ENCODE data around the gene CNIH2. TPM values are rescaled to one million over a fixed set of nuclear protein-coding genes. Genes with fewer than 3 reads are reported as not detected.
"Not testable (repeated sequence)": the region's sequence is repeated elsewhere in the genome, so short reads cannot be mapped to it uniquely, and the experiment has no call there.

Gene CNIH2
- total RNA-seq, 1 donor from 2014 or later, result 0.22 TPM

DNA sequence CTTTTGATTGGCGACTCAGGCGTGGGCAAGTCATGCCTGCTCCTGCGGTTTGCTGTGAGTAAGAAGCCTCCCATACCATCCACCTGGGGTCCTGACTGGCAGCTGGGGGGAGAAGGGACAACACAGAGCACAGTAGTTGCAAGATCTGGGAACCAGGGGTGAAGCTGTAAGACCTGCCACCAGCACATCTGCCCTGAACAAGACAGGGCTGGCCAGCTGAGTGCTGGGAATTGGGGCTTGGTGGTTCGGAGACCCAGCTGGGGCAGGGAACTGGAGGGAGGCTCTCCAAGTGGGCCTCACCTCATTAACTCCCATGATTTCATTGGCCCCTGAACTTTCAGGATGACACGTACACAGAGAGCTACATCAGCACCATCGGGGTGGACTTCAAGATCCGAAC is 6.2 kb upstream of the CNIH2 start:
- no peak for DNase-seq (ENCODE audit: low spot score)
- intact Hi-C loops (cut with DNase I), result no loop called here

DNA sequence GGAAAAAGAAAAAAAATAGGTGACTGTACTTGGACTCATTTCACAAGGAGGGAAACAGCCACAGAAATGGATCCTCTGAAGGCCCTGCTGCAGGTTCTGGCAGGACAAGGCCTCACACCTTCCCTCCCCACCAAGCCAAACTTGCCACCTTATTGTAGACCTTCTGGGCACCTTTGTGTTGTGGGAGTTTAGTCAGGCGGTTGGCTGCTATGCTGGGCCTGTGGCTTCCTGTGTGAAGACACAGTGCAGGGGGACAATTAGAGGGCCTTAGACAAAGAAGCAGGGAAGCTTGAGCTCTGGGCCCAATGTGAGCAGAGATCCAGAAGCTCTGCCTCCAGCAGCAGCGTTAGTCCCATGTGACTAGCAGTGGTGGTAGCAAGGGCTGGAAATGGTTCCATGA is 5.4 kb upstream of the CNIH2 start:
- intact Hi-C loops (cut with DNase I), result no loop called here
- DNase-seq (ENCODE audit: low spot score), result no peak

DNA sequence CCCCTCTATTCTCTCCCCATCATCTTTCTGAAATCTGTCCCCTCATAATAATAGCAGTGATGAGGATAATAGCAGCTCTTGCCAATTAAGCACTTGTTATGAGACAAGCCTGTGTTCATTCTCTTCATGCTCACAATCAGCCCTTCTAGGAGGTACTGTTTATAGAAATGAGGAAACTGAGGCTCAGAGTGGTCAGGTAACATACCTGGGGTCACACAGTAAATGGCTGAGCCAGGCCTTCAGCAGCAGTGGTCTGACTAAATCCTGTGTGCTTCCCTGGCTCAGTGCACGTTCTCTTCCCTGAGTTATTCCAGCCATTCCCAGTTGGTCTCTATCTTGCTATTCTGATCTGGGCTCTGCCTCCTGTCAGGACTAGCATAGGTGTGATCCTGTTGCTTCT is 3.8 kb upstream of the CNIH2 start:
- intact Hi-C loops (cut with DNase I), result no loop called here
- DNase-seq (ENCODE audit: low spot score), result no peak

DNA sequence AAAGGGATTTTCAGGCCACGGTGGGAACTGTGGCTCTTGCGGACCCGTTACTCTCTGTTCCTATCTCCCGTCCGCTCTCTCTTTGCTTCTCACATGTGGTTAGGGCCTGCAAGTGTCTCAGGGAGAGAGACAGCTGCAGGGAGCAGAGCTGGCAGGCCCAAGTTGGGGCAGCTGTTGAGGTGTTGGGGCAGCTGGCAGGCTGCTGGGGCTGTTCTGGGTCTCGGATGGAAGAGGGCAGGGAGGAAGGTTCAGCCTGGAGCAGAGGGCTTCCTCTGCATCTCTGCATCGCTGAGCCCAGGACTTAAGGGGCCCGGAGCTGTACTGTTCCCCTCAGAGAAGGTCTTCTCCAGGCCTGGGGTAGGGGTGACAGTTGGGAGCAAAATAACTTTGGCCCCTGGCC is 2.6 kb upstream of the CNIH2 start:
- no peak for DNase-seq (ENCODE audit: low spot score)
- intact Hi-C loops (cut with DNase I), result no loop called here

DNA sequence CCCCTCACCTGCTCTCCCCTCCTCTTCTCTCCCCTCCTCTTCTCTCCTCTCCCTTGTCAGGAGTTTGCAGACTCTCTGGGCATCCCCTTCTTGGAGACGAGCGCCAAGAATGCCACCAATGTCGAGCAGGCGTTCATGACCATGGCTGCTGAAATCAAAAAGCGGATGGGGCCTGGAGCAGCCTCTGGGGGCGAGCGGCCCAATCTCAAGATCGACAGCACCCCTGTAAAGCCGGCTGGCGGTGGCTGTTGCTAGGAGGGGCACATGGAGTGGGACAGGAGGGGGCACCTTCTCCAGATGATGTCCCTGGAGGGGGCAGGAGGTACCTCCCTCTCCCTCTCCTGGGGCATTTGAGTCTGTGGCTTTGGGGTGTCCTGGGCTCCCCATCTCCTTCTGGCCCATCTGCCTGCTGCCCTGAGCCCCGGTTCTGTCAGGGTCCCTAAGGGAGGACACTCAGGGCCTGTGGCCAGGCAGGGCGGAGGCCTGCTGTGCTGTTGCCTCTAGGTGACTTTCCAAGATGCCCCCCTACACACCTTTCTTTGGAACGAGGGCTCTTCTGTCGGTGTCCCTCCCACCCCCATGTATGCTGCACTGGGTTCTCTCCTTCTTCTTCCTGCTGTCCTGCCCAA is 1.9 kb upstream of the CNIH2 start:
- intact Hi-C loops (cut with DNase I), result no loop called here
- DNase-seq (ENCODE audit: low spot score), result no peak

DNA sequence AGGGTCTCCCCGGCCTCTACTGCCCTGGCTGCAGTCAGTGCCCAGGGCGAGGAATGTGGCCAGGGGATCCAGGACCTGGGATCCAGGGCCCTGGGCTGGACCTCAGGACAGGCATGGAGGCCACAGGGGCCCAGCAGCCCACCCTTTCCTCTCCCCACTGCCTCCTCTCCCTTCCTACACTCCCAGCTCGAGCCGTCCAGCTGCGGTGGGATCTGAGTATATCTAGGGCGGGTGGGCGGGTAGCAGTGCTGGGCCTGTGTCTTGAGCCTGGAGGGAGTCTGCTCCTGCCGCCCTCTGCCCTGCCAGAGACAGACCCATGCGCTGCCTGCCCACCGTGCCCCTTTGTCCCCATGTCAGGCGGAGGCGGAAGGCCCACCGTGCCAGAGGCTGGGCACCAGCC is 1.4 kb upstream of the CNIH2 start:
- DNase-seq (ENCODE audit: low spot score); intact Hi-C loops (cut with DNase I): not testable (repeated sequence)

DNA sequence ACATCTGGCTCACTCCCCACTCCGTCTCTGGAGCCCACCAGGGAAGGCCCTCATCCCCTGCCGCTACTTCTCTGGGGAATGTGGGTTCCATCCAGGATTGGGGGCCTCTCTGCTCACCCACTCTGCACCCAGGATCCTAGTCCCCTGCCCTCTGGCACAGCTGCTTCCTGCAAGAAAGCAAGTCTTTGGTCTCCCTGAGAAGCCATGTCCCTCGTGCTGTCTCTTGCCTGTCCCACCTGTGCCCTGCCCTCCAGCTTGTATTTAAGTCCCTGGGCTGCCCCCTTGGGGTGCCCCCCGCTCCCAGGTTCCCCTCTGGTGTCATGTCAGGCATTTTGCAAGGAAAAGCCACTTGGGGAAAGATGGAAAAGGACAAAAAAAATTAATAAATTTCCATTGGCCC is 911 bp upstream of the CNIH2 start:
- intact Hi-C loops (cut with DNase I); DNase-seq (ENCODE audit: low spot score): not testable (repeated sequence)

DNA sequence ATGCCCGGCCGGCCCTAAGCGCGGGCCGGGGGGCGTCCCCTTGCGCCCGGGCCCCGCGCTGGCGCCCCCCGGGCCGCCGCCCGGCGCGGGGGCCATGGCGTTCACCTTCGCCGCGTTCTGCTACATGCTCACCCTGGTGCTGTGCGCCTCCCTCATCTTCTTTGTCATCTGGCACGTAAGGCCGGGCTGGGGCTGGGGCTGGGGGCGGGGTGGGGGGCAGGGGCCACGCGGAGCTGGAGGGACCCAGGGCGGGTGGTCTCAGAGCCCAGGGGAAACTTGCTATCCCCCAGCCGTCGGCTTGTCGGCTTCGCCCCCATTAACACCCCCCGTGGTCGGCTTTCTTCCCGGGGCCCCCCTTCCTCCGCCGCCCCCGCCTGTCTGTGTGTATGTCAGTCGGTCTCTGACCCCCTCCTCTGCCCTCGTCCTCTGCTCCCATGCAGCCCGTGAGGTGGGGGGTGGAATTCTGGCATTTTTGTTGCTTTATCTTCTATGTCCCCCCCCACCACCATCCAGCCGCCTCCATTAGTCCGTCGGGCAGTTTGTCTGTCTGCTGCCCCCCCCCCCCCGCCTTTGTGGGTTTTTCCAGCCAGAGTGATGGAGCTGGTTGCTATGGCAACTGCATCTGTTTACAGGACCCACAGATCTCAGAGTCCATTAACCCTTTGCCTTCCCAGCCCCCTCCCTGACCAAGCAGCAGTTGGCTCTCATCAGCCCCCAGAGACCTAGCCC is 552 bp downstream of the CNIH2 start:
- no peak for DNase-seq (ENCODE audit: low spot score)

DNA sequence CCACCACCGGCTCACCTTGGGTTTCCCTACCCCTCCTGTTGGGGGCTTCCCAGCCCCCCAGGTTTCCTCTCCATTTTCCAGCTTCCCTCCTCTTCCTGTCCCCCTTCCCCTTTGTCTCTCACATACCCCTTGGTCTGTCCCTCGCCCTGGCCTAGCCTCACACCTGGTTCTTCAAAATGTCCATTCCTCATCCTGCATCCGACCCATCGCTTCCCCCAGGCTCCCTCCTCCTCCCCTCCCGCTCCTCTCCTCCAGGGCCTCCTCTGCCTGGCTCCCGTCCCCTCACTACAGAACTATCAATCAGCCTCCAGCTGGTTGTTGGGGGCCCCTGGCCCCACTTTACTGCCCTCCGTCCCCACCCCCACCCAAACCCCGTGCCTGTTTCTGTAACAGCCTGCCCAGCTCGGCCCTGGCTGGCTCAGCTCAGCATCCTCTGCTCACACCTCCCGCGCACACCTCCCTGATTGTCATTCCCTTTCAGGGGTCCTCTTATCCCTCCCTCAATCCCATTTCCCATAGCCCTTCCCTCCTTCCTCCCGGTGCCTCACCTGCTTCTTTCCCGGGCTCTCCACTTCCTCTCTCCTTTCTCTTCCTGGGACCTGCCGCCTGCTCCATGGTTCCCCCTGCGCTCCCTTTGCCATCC is 1.2 kb downstream of the CNIH2 start:
- no peak for DNase-seq (ENCODE audit: low spot score)

More for the DNA sequence above, 552 bp downstream of the CNIH2 start:
- intact Hi-C loops (cut with DNase I), result no loop called here

DNA sequence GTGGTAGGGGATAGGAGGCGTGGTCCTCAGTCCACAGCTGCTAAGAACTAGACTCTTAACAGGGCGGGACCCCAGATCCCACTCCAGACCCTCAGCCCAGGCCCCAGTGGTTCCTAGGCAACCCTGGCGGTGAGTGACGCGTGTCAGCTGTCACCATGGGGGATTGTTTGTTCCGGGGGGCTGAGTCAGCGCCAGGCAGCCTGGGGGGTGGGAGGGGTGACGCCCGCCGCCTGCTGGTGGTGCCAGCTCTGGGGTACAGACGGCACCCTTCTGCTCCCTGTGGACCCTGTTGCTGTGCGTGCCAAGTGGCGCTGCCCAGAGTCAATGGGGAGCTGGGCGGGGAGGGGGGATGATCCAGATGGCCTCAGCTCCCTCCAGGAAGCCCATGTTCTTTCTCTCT is 2.5 kb downstream of the CNIH2 start:
- intact Hi-C loops (cut with DNase I), result no loop called here
- no peak for DNase-seq (ENCODE audit: low spot score)

More for the DNA sequence above, 1.2 kb downstream of the CNIH2 start:
- intact Hi-C loops (cut with DNase I), result no loop called here

DNA sequence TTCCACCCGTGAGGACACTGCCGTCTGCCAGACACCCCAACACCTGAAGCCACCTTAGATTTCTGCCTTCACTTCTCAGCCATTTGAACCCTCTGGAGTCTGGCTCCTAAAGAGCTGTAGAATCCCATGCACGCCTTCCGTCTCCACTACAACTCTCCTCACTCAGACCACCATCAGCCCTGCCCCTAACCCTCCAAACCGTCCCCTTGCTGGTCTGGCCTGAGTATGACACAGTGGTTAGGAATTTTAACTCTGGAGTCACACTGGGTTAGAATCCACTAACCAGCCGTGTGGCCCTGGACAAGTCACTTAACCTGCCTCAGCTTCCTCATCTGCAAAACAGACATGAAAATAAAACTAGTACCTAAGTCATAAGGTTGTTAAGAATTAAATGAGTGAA is 3.0 kb downstream of the CNIH2 start:
- intact Hi-C loops (cut with DNase I), result no loop called here
- DNase-seq (ENCODE audit: low spot score), result no peak

DNA sequence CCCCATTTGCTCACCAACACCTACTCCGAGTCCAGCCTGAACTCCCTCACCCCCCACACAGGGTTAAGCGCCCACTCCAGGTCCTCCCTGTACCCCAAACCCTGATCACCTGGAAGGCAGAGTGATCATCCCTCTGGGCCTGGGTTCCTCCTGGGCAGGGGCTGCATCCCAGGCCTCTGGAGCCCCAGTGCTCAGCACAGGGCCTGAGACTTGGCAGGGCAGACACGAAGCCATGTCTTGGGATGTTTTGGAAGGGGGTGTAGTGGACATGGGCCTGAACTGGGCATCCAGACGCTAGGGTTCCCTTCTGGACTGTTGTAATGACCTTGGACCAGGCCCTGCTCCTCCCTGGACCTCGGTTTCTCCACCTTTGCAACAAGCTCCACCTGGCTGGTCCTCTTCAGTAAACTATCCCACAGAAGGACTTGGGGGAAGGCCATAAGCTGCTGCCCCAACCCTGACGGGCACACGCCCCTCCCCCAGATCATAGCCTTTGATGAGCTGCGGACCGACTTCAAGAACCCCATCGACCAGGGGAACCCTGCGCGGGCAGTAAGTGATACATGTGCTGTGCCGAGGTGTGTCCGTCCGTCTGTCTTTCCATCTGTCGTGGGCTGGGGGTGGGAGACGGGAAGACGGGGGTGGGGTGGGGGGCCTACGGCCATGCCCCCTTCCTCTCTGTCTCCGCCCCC is 3.9 kb downstream of the CNIH2 start:
- intact Hi-C loops (cut with DNase I), result no loop called here
- DNase-seq (ENCODE audit: low spot score), result no peak

DNA sequence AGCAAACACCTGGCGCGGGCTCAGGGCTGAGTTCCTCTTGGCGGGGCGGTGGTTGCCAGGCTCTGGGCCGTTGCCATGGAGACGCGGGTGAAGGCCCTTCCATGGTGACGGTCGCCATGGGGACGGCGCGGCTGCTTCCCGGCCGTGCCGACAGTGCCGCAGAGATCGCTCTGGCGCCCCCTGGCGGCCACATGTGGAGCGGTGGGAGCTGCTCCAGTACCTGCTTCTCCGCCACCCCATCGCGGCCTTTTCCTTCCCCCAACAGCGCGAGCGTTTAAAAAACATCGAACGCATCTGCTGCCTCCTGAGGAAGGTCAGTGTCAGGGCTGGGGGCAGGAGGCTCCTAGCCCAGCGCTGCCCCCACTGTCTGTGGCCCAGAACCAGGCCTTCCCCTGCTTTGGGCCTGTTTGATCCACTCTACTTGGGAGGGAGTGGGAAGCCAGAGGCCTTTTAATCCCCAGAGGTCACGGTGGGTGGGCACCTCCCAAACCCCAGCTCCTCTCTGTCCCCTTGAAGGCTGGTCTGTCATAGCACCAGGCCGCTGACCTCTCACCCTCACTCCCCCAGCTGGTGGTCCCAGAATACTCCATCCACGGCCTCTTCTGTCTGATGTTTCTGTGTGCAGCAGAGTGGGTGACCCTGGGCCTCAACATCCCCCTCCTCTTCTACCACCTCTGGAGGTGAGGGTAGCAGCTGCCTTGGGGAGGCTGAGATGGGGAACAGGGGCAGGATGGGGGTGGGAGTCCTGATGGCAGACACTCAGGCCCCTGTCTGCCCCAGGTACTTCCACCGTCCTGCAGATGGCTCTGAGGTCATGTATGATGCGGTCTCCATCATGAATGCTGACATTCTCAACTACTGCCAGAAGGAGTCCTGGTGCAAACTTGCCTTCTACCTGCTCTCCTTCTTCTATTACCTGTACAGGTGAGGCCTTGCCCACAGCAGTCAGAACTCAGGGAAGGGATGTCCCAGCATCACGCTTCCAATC is 4.8 kb downstream of the CNIH2 start:
- DNase-seq (ENCODE audit: low spot score), result peak; percentile 98
- intact Hi-C loops (cut with DNase I), result no loop called here

DNA sequence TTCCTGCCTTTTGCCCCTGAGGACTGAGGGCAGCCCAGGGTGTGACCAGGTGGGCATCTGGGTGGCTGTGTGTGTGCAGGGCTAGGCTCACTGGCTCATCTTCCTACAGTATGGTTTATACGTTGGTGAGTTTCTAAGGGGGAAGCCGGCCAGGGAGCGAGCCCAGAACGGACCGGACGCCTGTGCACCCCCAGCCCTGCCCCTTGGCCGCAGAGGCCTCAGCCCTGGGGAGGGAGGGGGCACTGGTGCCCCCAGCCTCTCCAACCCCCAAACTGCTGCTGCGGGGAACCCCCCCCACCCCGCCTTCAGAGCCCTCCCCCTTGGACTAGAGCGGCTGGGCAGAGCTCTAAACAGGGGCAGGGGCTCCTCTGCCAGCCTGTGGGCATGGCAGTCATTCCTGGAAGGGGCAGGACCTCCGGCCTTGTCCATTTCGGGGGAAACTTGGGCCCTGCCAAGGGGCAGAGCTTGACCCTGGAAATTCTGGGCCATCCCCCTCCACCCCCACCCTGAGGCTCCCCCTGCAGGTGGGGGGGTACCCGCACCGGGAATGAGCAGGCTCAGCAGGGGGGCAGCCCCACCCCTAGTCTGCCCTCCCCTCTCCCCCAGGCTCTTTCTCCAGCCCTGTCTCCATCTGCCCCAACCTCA is 5.6 kb downstream of the CNIH2 start:
- no peak for DNase-seq (ENCODE audit: low spot score)
- intact Hi-C loops (cut with DNase I), result no loop called here

DNA sequence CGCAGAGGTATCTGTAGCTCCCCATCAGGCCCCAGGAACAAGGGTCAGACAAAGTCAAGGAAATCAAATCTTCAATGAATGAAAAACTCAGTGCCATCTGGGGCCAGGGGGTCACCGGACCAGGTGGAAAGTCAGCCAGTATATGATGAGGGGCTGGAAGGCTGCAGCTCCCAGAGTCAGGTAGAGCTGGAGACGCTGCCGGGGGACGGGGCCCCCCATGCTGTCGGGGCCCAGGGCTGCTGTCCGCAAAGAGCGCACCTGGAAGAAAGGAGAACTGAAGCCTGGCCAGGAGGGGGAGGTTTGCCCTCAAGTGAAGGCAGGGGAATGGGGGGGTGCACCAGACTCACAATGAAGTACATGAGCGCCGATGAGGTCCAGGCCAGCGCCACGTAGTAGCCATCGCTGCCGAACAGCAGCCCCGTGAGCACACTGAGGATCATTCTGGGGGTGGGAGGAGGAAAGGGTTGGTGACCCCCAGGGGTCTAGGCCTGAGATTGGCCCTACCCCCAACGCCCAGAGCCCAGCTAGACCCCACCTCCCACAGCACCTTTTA is 6.6 kb downstream of the CNIH2 start:
- intact Hi-C loops (cut with DNase I), result no loop called here

DNA sequence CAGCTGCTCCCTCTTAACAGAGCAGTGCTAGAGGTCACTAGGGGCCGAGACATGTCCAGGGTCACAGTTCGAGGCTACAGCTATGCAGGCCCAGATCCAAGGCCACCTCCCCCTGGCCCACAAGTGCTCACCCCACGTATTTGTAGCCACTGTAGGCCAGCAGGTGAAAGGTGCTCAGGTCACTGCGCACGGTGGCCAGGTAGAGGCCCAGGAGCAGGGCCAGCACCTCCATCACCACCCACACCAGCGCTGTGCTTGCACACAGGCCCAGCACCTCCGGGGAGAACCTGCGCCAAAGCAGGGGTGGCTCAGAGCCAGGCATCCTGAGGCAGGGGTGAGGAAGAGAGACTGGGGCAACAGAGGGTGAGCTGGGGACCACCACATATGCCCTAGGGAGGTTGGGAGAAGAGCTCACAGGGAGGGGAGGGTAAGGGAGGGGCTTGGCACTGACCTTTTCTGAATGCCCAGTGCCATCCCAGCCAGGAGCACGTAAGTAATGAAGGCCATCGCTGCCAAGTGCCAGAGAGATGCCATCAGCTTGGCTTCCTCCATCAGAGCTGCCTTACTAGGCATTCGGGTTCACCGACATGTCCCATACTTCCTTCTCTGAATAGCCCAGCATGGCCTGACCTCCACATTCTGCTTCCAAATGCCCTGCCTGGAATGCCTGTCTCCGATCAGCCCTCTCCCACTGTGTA is 7.4 kb downstream of the CNIH2 start:
- DNase-seq (ENCODE audit: low spot score), result no peak
- intact Hi-C loops (cut with DNase I), result no loop called here

More for the DNA sequence above, 6.6 kb downstream of the CNIH2 start:
- DNase-seq (ENCODE audit: low spot score), result no peak

DNA sequence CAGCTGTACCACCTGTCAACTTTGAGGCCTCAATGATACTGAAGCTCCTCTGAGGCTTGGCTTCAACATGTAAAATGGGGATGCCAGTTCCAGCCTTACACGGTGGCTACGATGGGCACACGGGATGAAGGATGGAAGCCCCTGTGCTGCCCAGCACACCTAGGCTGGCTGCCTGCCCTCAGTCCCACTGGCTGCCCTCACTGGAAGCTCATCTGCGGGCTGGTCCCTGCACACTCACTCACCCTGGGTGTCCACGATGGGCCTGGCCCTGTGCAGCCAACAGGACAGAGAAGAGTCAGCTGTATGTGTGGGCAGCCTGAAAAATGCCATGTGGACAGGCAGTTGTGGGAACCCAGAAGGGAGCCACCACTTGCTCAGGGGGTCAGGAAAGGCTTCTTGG is 8.7 kb downstream of the CNIH2 start:
- intact Hi-C loops (cut with DNase I), result no loop called here
- no peak for DNase-seq (ENCODE audit: low spot score)
